Fibroblast of skin of back (primary cell): ENCODE data around the gene USP46.

ENCODE experiments used
- DNase-seq: peaks from one replicate; pipeline ENCODE4 v3.0.0-alpha.2; 2013

The USP46 gene

GRCh38 chr4:52568351-52568750 is 90.8 kb downstream of the USP46 start:
- DNase-seq: no peak

GRCh38 chr4:52566136-52567031 is 92.7 kb downstream of the USP46 start:
- no peak for DNase-seq

- peak; percentile 30 for DNase-seq
Observed at GRCh38 chr4:52560844-52561280, 98.2 kb downstream of the USP46 start.

GRCh38 chr4:52555356-52555716 is 103.8 kb downstream of the USP46 start:
- no peak for DNase-seq

GRCh38 chr4:52554612-52555355 is 104.3 kb downstream of the USP46 start:
- peak; percentile 17 for DNase-seq

GRCh38 chr4:52552778-52553177 is 106.3 kb downstream of the USP46 start:
- no peak for DNase-seq

- no peak for DNase-seq
Observed at GRCh38 chr4:52551487-52551886, 107.6 kb downstream of the USP46 start.

- no peak for DNase-seq
Observed at GRCh38 chr4:52550186-52550585, 108.9 kb downstream of the USP46 start.

- no peak for DNase-seq
Observed at GRCh38 chr4:52548818-52549570, 110.1 kb downstream of the USP46 start.

- no peak for DNase-seq
Observed at GRCh38 chr4:52546449-52546848, 112.7 kb downstream of the USP46 start.

GRCh38 chr4:52545099-52546069 is 113.7 kb downstream of the USP46 start:
- DNase-seq: peak; percentile 66
